ENCODE measurements around the gene KIF26A.

Gene KIF26A

DNA sequence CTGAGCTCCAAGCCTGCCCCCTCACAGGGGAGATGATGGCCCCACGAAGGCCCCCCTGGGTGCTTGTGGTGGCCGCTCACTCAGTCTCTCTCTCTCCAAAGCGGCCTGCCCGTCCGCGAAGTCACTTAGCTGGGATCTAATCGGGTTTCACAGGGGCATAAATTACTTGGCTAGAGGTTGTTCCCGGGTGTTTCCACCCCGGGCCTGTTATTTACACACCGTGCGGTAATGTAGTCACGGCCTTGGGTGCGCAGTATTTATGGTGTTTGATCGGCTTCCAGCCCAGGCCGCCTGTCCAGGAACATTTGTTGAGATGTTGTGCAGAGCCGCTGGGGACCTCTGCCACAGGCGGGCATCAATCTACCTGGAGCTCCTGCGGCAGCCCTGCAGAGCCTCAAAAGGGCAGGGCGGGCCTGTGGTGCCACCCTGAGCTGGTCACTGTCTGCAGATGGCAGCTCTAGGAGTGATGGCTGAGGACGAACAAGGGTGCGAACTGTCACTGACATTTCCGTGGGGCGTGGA is 91.2 kb downstream of the KIF26A start:
- TF ChIP-seq EZH2phosphoT487 (IDR thresholded peaks at IDR 0.05; ENCODE audit: low read length) (no peak), EZH2 (optimal IDR thresholded peaks at IDR 0.05; ENCODE audit: low read depth, low read length) (no peak)
- TF ChIP-seq, protein P1, sequence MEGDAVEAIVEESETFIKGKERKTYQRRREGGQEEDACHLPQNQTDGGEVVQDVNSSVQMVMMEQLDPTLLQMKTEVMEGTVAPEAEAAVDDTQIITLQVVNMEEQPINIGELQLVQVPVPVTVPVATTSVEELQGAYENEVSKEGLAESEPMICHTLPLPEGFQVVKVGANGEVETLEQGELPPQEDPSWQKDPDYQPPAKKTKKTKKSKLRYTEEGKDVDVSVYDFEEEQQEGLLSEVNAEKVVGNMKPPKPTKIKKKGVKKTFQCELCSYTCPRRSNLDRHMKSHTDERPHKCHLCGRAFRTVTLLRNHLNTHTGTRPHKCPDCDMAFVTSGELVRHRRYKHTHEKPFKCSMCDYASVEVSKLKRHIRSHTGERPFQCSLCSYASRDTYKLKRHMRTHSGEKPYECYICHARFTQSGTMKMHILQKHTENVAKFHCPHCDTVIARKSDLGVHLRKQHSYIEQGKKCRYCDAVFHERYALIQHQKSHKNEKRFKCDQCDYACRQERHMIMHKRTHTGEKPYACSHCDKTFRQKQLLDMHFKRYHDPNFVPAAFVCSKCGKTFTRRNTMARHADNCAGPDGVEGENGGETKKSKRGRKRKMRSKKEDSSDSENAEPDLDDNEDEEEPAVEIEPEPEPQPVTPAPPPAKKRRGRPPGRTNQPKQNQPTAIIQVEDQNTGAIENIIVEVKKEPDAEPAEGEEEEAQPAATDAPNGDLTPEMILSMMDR (IDR thresholded peaks at IDR 0.05; ENCODE audit: low read length), result no peak
- H3K9me2 ChIP-seq (replicated peaks; ENCODE audit: insufficient read depth, low read length), result no peaks in the 10 kb centered on the region
- H3K36me3 ChIP-seq (replicated peaks; ENCODE audit: insufficient read depth, low read length), result no peaks in the 10 kb centered on the region
- no peaks in the 10 kb centered on the region for H3K9me3 ChIP-seq (replicated peaks; ENCODE audit: insufficient read depth, low read length)
- no peak overlapping the region for H2AFZ ChIP-seq (ENCODE audit: low read length)
- H3K9ac ChIP-seq (ENCODE audit: low read length), result no peak overlapping the region
- H3K4me1 ChIP-seq (ENCODE audit: low read length), result no peaks in the 10 kb centered on the region
- no peaks in the 10 kb centered on the region; the same call in 1 of the 2 replicates for H3K27me3 ChIP-seq (replicated peaks; ENCODE audit: insufficient read depth, low read length)
- H3F3A ChIP-seq (ENCODE audit: insufficient read depth, low read length), result no peaks in the 10 kb centered on the region
- no peak overlapping the region for H3K4me3 ChIP-seq (ENCODE audit: low read length)
- no peak overlapping the region for H3K27ac ChIP-seq (ENCODE audit: low read length)
- H3K4me2 ChIP-seq (ENCODE audit: low read depth, low read length), result no peak overlapping the region
- no peaks in the 10 kb centered on the region for H4K20me1 ChIP-seq (ENCODE audit: insufficient read depth, low read length)
- H3K79me2 ChIP-seq (ENCODE audit: low read length), result no peaks in the 10 kb centered on the region
- DNase-seq, result no peak

DNA sequence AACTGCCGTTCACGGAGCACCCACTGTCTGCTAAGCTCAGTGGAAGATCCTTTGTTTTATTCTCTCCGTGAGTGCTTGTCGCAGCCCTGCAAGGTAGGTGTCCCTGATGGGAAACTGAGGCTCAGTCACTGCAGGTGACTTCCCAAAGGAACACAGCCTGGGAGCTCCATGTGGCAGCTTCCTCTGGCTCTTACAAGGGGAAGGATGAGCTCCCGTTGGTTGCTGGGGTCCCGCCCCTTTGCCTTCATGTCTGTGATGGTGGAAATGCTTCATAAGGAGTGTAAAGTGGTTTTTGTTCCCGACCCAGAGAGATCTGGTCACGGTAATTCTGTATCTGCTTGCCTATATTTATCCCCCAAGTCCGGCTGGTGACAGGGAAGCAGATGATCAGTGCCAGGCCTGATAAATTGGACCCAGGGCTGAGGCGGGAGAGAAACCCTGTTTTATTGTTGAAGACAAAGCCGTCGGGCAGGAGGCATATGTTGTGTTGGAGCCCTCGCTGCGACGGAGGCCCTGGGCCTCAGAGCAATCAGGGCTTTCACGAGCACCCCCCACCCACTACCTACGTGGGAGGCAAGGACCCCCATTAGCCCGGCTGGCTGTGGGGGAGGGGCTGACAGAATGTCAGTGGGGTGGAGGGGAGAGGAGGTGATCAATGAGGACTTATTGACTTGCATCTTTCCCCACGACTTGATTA is 91.9 kb downstream of the KIF26A start:
- Histone ChIP-seq H3K9me3 (replicated peaks; ENCODE audit: insufficient read depth, low read length) (no peaks in the 10 kb centered on the region), H3K4me1 (ENCODE audit: low read length) (no peaks in the 10 kb centered on the region), H3K27me3 (replicated peaks; ENCODE audit: insufficient read depth, low read length) (no peaks in the 10 kb centered on the region; the same call in 1 of the 2 replicates), H2AFZ (ENCODE audit: low read length) (no peak overlapping the region), H3K9ac (ENCODE audit: low read length) (no peak overlapping the region), H3K36me3 (replicated peaks; ENCODE audit: insufficient read depth, low read length) (no peaks in the 10 kb centered on the region), H3K4me3 (ENCODE audit: low read length) (no peak overlapping the region), H3F3A (ENCODE audit: insufficient read depth, low read length) (no peaks in the 10 kb centered on the region), H3K79me2 (ENCODE audit: low read length) (no peaks in the 10 kb centered on the region), H3K9me2 (replicated peaks; ENCODE audit: insufficient read depth, low read length) (no peaks in the 10 kb centered on the region), H4K20me1 (ENCODE audit: insufficient read depth, low read length) (no peaks in the 10 kb centered on the region), H3K4me2 (ENCODE audit: low read depth, low read length) (no peak overlapping the region), H3K27ac (ENCODE audit: low read length) (no peak overlapping the region)
- TF ChIP-seq EZH2 (optimal IDR thresholded peaks at IDR 0.05; ENCODE audit: low read depth, low read length) (no peak), EZH2phosphoT487 (IDR thresholded peaks at IDR 0.05; ENCODE audit: low read length) (no peak)
- TF ChIP-seq, protein P1 (IDR thresholded peaks at IDR 0.05; ENCODE audit: low read length), result no peak
- no peak for DNase-seq
